GM18508 (cell line): ENCODE results near the gene PTPRR.
A peak's percentile ranks its signal among the peaks of the same experiment; 100 is the strongest.

Source experiments
- ATAC-seq: cut with Tn5 transposase; IDR thresholded peaks from one replicate; pipeline ENCODE4 v1.9.1; 2021; ENCODE audit warnings: moderate number of reproducible peaks; ENCODE audit not compliant: insufficient read depth, unreplicated experiment

PTPRR gene

DNA sequence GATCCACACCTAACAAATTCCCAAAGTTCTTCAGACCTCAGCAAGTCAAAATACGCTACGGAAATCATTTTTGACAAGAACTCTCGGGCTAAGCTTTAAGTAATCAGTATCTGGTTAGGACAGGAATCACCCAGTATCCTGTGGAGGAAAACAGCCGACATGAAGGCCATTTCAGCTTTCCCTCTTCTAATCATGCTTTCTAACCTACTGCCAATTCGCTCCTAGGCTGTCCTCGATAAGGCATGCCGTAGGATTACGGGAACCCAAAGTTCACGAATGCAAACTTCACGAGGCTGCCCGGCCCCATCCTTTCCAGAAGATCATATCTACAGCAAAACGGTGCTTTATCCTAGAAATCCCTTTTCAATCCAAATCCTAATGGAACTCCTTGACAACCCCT is 201.5 kb downstream of the PTPRR start:
- no peak for ATAC-seq

DNA sequence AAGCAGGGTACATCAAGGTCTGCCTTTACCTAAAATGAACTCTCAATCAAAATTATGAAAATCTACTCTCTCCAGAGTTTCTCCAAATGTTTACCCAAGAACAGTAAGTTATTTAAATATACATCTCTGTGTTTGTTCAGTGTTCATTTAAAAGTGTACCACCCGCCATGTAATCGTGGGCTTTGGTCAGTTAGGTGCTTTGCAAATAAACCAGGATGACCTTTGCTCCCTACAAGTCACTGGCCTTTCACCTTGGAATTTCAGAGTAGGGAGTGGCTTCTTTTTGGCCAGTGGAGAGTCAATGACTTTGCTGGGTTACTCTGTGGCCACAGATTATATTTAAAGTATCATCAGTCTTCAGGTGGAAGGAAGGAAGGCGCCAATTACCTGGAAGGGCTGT is 208.7 kb downstream of the PTPRR start:
- ATAC-seq: no peak

- ATAC-seq: no peak
These were observed 211.5 kb downstream of the PTPRR start for GRCh38 chr12:70709022-70709421.

GRCh38 chr12:70706611-70707010 is 213.9 kb downstream of the PTPRR start:
- ATAC-seq: no peak

GRCh38 chr12:70698345-70698744 is 222.2 kb downstream of the PTPRR start:
- ATAC-seq: no peak

DNA sequence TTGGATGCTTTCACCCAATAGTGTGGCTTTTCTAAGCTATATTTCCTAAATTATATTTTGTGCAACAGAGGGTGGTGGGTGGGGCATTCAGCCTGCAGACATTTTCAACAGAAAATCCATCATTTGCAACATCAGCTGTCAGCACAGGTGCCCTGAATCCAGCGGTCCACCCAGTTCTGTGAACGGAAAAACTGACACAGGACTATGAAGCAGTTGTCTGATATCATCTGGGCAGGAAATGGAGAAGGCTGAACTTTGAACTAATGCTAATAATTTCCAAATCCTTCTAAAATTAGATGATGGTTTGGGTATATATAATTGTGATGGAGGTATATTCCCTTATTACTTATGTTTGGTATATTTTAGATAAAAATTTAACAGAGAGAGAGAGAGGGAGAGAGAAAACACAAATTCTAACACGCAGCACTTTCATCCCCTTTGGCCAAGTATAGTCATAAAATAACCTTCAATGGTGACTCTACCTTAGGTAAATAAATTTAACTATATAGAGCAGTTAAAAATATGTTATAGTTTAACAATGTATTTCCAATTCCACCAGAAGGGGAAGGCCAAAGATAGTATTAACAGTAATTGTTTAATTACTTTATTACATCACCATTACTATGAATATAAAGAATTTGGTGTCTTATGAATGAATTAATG is 225.0 kb downstream of the PTPRR start:
- ATAC-seq: no peak

GRCh38 chr12:70692681-70693288 is 227.8 kb downstream of the PTPRR start:
- ATAC-seq: peak; percentile 55

DNA sequence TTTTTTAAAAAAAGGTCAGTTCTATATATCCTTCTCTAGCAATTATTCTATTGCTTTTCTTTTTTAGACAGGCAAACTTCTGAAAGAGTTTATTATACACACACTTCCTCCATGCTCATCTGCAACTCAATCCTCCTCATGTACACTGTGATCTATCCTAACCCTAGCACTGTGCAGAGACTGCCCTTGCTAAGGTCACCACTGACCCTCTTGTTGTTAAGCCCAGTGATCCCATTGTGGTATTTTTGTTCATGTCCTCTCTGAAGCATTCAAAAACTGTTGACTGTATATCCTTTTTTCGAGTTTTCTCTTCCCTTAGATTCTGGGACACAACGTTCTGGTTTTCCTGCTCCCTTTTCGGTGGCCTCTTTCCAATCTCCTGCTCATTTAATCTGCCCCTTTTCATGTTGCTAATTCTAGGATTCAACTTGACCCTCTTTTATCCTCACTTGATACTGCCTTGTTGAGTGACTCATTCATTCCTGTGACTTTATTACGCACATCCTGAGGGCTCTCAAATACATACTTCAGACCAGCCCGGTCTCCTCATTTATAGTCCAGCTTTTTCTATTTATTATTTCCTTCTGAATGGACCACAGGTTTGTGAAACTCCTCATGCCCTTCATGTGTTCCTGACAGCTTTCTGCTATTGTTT is 229.4 kb downstream of the PTPRR start:
- ATAC-seq: no peak

DNA sequence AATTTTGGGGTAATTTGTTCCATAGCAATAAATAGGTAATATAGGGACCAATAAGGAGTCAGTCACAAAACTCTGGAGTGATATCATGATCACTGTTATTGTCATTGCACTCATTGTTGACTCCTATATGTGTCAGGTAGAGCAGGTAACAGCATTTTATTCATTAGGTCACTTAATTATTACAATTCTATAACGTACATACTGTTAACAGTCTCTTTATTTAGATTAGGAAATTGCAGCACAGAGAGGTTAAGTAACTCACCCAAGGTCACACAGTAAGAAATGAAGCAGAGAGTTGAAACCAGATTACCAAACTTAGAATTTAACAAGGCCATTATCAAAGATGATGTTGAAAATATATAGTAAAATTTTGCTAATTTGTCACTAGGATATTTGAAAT is 233.6 kb downstream of the PTPRR start:
- ATAC-seq: no peak

- no peak for ATAC-seq
These were observed 234.2 kb downstream of the PTPRR start for GRCh38 chr12:70686299-70686698.

DNA sequence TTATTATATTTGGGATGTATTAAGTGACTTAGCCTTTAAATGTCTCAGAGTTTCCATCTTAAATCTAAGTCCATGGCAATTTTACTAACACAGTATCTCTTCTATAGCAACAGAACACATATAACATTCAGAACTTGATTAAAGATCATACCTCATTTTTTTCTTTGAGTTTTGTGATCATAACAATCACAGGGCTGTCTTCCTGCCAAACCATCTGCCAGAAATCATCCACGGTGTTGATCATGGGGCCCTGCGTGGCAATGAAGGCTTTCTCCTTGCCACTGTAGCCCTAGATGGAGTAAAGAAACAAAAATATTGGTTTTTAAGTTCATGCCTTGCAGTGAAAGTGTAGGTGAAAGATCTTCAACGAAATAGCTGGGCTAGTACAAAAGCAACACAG is 236.6 kb downstream of the PTPRR start:
- ATAC-seq: no peak

DNA sequence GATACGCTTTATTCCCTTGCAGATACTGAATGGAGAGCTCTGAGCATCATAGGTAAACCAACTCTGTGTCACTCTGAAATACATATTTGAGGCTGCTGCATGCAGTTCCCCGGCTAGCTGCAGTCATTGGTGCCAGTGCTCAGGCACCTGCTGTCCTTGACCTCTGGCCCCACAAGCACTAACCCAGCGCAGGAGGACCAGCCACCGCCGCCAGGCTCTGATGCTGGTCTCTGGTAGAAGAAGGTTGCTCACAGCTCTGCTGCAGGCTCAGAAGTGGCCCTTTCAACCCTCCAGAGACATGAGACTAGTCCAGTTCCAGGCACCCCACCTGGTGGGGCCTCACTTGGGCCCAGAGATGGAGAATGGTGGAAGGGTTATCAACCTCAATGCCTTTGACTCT is 248.8 kb downstream of the PTPRR start:
- no peak for ATAC-seq

DNA sequence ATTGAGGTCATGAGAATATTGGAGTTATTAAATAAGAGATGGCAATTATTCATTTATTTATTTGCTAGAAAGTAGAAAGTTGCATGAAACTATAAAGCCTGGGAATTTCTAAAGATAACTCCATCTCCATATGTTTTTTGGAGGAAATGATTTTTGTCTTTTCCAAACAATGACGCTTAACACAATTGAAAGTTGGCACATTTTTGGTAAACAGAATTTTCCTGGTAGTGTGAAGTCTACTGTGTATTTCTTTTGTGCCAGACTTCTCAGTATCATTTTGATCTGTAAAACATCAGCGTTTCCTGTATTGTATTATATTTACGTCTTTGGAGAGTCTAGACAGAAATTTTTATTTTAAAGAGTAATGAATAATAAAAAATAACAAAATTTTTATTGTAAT is 249.6 kb downstream of the PTPRR start:
- no peak for ATAC-seq

DNA sequence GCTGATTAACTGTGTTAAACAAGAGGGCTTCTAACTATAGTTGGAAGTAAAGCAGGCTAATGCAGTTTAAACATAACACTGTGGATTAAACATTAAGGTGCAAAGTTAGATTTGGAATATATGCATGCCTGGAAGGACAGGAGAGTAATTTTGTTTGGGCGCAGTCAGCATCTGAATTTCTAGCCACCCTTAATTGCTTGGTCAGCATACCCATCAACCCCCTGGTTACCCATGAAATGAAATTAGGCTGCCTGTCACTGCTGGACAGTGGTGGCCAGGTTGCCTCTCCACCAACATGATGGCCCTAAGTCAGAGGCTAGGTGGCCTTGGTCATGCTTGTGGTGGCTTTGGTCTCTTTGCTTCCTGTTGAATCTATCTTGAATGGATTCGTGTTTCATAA is 253.3 kb downstream of the PTPRR start:
- ATAC-seq: no peak

- no peak for ATAC-seq
These were observed 254.2 kb downstream of the PTPRR start for GRCh38 chr12:70666364-70666763.

GRCh38 chr12:70664465-70664881 is 256.1 kb downstream of the PTPRR start:
- no peak for ATAC-seq

GRCh38 chr12:70663838-70664237 is 256.7 kb downstream of the PTPRR start:
- ATAC-seq: no peak

DNA sequence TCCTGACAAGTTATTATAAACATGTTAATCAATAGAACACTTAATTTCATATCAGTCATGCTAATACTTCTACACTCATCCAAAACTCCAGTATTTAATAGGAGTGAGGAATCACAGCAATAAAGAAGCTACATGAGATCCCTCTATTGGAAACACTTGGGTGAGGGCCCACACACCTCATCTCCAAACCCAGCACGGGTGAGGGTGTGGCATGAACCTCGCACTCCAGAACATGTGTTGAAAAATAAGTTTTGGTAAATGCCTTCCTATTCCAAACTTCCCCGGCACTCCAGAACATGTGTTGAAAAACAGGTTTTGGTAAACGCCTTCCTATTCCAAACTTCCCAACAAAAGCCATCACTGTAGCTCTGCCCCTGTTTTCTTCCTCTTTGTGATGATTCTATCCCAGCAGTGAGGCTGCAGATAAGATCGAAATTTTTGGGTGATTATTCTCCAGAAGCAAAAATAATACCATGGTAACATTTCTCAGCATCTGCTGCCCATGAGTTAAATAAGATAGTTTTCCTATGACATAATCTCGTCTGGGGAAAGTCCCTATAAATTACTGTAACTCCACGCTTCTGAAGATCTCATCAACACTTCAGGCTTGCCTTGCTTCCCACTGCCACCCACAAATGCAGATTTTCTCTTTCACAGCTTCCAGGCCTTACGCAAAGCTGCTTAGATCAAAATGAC is 258.9 kb downstream of the PTPRR start:
- no peak for ATAC-seq

DNA sequence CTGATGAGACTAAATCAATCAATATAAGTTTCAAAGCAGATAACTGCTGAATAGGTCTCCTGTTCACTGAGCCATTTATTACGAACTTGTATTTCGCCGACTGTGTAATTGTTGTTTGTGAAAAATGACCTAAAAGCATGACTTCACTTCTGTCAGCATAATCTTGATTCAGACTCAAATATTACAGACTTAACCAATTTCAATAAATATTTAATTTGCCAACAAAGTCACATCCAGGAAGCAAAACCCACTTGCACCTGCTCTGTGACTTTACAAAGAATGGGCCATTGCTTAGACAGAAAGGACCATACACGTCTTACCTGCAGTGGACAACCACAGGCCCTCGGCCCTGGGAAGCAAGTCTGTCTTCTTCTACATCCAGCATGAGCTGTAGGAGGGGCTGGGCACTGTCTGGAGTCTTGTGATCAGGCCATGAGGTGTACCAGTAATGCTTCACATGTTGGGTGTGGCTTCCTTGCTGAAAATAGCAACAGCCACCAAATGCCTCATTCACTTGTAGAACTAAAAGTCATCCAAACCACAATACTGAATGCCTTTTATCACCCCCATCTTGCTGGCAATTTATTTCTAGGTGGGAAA is 259.8 kb downstream of the PTPRR start:
- ATAC-seq: no peak

DNA sequence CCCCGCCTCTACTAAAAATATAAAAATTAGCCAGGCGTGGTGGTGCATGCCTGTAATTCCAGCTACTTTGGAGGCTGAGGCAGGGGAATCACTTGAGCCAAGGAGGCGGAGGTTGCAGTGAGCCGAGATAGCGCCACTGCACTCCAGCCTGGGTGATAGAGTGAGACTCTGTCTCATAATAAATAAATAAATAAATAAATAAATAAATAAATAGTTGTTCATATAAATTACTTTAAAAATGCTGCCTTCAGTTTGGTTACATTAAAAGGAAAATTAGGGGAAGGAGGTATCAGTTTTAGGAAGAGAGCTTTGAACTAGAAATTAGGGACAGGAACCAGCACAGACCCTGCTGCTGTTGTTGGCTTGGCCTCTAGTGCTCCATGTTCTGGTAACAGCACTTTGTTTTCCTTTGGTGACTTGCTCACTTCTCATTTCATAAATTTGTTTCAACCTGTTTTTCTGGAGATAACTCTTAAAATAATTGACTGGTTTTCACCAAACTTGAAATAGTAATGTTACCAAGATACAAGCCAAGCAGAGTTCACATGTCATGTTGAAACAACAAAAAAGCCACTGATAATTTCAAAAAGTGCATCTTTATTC is 260.4 kb downstream of the PTPRR start:
- ATAC-seq: no peak
